ENCODE results near the gene SLC10A3. TPM values are rescaled to one million over a fixed set of nuclear protein-coding genes. Genes with fewer than 3 reads are reported as not detected.

Gene SLC10A3
- total and polyA plus RNA-seq, 10 of the 15 experiments (the other 5 are each of a cell fraction or from before 2014, with no cell fraction given) = 1.7 to 23.5 (median 11.0) TPM

DNA sequence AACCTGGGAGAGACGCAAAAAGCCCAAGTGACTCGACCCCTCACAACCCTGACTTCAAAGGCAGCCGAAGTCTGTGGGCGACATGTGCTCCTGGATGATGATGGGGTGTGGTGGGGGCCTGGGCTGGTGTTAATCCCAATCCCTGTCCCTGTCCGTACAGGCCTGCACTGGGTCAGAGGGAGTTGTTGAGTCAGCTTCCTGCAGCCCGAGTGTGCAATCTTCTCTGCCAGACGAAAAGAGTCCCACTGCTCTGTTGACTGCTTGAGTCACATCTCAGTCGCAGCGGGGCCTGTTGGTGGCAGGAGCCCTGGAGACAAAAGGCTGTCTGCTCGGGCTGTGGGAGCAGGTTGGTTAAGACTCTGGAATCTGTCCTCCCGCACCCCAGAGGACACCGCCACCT, 15.3 kb upstream of the SLC10A3 start:
- no peak for TF ChIP-seq HDAC6 (IDR thresholded peaks at IDR 0.05; ENCODE audit: unreplicated experiment)
- TF ChIP-seq GABPA (IDR thresholded peaks at IDR 0.05; ENCODE audit: low read depth) = no peak
- no peak for TF ChIP-seq ESRRA (IDR thresholded peaks at IDR 0.05; ENCODE audit: low read length)
- TF ChIP-seq RB1 (IDR thresholded peaks at IDR 0.05; ENCODE audit: borderline replicate concordance) = no peak
- H3K9me3 ChIP-seq (replicated peaks; ENCODE audit: control insufficient read depth, insufficient read depth, low read length) = no peaks in the 10 kb centered on the region; the same call in 2 of the 3 replicates
- ChIA-PET SMC1A (ENCODE audit: uncharacterized antibody, unreplicated experiment) (no interaction called here), POLR2A (no interaction called here), CTCF (no interaction called here), RAD21 (ENCODE audit: unreplicated experiment) (no interaction called here)
- H3K27me3 ChIP-seq (replicated peaks in 1 of 2; ENCODE audit: control insufficient read depth in 2 of 2, insufficient read depth in 2 of 2, low read length in 1 of 2) = no peaks in the 10 kb centered on the region
- H2AFZ ChIP-seq (ENCODE audit: control insufficient read depth, low read depth, low read length) = no peak overlapping the region
- no peaks in the 10 kb centered on the region for H4K20me1 ChIP-seq (ENCODE audit: control insufficient read depth, insufficient read depth)
- H3K79me2 ChIP-seq (ENCODE audit: control insufficient read depth, insufficient read depth, low read length) = no peaks in the 10 kb centered on the region
- DNase-seq (ENCODE audit: low read depth, low spot score) (no peak), ATAC-seq (no peak), FAIRE-seq (no peak)
- in situ Hi-C loops (cut with MboI) (no loop called here), intact Hi-C loops (cut with micrococcal nuclease; ENCODE audit: unreplicated experiment) (no loop called here)
- no TSS peak for BruUV-seq (replicated peaks)
- WGBS (ENCODE audit: insufficient coverage, insufficient replicate concordance, low lambda C conversion rate, missing lambda C conversion rate) = 83% methylated on average over 12 of the region's 12 CpGs
- no peak overlapping the region for H3K4me3 ChIP-seq
- no peak overlapping the region for H3K27ac ChIP-seq (ENCODE audit: control insufficient read depth, insufficient read depth)
- no peaks in the 10 kb centered on the region for H3K36me3 ChIP-seq (ENCODE audit: control insufficient read depth in 2 of 2, insufficient read depth in 2 of 2, low read length in 1 of 2)
- no peak overlapping the region for H3K9ac ChIP-seq (ENCODE audit: control insufficient read depth, insufficient read depth, low read length)
- no peaks in the 10 kb centered on the region for H3K4me1 ChIP-seq (ENCODE audit: control insufficient read depth, insufficient read depth, low read length)
- no peak overlapping the region for H3K4me2 ChIP-seq (ENCODE audit: control insufficient read depth, insufficient read depth)

DNA sequence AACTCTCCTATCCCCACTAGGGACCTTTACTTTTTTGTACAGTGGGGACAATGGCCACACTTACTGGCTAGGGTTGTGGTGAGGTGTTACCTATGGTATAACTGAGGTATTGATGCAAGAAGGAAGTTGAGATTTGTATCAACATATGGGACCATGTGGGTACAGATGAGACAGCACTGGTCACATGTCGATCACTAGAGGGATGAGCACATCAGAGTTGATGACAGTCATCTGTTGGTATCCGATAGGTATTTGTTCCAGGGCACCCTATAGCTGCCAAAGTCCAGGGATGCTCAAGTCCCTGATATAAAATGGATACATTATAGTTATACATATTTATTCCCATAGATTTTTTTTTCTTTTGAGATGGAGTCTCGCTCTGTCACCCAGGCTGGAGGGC, 12.6 kb upstream of the SLC10A3 start:
- RAD21 ChIA-PET (ENCODE audit: unreplicated experiment) = no interaction called here
- CTCF ChIA-PET = interaction anchor here (1.1 kb wide), 1 partner anchor 11 kb away, joined by 3 read pairs; no protein-coding TSS in a partner anchor
- WGBS (ENCODE audit: insufficient coverage, insufficient replicate concordance, low lambda C conversion rate, missing lambda C conversion rate) = 60% methylated on average over 3 of the region's 3 CpGs
- Histone ChIP-seq H3K9ac (ENCODE audit: control insufficient read depth, insufficient read depth, low read length) (no peak overlapping the region), H3K79me2 (ENCODE audit: control insufficient read depth, insufficient read depth, low read length) (no peaks in the 10 kb centered on the region), H3K27me3 (replicated peaks in 1 of 2; ENCODE audit: control insufficient read depth in 2 of 2, insufficient read depth in 2 of 2, low read length in 1 of 2) (no peaks in the 10 kb centered on the region), H3K27ac (ENCODE audit: control insufficient read depth, insufficient read depth) (no peak overlapping the region), H3K4me3 (no peak overlapping the region), H3K4me2 (ENCODE audit: control insufficient read depth, insufficient read depth) (no peak overlapping the region), H3K36me3 (ENCODE audit: control insufficient read depth in 2 of 2, insufficient read depth in 2 of 2, low read length in 1 of 2) (no peaks in the 10 kb centered on the region), H3K4me1 (ENCODE audit: control insufficient read depth, insufficient read depth, low read length) (no peaks in the 10 kb centered on the region; the same call in 1 of the 2 replicates), H3K9me3 (replicated peaks; ENCODE audit: control insufficient read depth, insufficient read depth, low read length) (no peaks in the 10 kb centered on the region; the same call in 2 of the 3 replicates), H4K20me1 (ENCODE audit: control insufficient read depth, insufficient read depth) (no peaks in the 10 kb centered on the region), H2AFZ (ENCODE audit: control insufficient read depth, low read depth, low read length) (no peak overlapping the region)
- in situ Hi-C loops (cut with MboI) = no loop called here
- intact Hi-C loops (cut with micrococcal nuclease; ENCODE audit: unreplicated experiment) = no loop called here
- FAIRE-seq (no peak), ATAC-seq (no peak), DNase-seq (ENCODE audit: low read depth, low spot score) (no peak)
- BruUV-seq (replicated peaks) = no TSS peak
- SMC1A ChIA-PET (ENCODE audit: uncharacterized antibody, unreplicated experiment) = no interaction called here
- POLR2A ChIA-PET = interaction anchor here (0.7 to 1.5 kb wide), 2 partner anchors 13 to 980 kb away, joined by 4 read pairs; partner anchors contain the start of gene SLC10A3
- TF ChIP-seq EP300 (IDR thresholded peaks at IDR 0.05; ENCODE audit: borderline replicate concordance in 1 of 2, control insufficient read depth in 1 of 2, low read depth in 2 of 2, low read length in 2 of 2) = no peak
- TF ChIP-seq, protein P1, sequence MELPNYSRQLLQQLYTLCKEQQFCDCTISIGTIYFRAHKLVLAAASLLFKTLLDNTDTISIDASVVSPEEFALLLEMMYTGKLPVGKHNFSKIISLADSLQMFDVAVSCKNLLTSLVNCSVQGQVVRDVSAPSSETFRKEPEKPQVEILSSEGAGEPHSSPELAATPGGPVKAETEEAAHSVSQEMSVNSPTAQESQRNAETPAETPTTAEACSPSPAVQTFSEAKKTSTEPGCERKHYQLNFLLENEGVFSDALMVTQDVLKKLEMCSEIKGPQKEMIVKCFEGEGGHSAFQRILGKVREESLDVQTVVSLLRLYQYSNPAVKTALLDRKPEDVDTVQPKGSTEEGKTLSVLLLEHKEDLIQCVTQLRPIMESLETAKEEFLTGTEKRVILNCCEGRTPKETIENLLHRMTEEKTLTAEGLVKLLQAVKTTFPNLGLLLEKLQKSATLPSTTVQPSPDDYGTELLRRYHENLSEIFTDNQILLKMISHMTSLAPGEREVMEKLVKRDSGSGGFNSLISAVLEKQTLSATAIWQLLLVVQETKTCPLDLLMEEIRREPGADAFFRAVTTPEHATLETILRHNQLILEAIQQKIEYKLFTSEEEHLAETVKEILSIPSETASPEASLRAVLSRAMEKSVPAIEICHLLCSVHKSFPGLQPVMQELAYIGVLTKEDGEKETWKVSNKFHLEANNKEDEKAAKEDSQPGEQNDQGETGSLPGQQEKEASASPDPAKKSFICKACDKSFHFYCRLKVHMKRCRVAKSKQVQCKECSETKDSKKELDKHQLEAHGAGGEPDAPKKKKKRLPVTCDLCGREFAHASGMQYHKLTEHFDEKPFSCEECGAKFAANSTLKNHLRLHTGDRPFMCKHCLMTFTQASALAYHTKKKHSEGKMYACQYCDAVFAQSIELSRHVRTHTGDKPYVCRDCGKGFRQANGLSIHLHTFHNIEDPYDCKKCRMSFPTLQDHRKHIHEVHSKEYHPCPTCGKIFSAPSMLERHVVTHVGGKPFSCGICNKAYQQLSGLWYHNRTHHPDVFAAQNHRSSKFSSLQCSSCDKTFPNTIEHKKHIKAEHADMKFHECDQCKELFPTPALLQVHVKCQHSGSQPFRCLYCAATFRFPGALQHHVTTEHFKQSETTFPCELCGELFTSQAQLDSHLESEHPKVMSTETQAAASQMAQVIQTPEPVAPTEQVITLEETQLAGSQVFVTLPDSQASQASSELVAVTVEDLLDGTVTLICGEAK (IDR thresholded peaks at IDR 0.05; ENCODE audit: borderline replicate concordance) = no peak
- TF ChIP-seq POU2F2 (IDR thresholded peaks at IDR 0.05; ENCODE audit: borderline replicate concordance, low read depth, low read length) = no peak
- TF ChIP-seq BMI1 (IDR thresholded peaks at IDR 0.05; ENCODE audit: borderline replicate concordance) = no peak
- TF ChIP-seq SREBF2 (IDR thresholded peaks at IDR 0.05; ENCODE audit: low read length) = no peak
- TF ChIP-seq BHLHE40 (IDR thresholded peaks at IDR 0.05; ENCODE audit: borderline replicate concordance in 1 of 2, low read depth in 2 of 2, low read length in 1 of 2) = no peak
- no peak for TF ChIP-seq YY1 (IDR thresholded peaks at IDR 0.05; ENCODE audit: low read depth, low read length)
- no peak for TF ChIP-seq RFX5 (IDR thresholded peaks at IDR 0.05; ENCODE audit: low read depth, low read length)

Data from GM12878 (cell line).